Measurements from ENCODE around the gene MRPS11.

The MRPS11 gene

DNA sequence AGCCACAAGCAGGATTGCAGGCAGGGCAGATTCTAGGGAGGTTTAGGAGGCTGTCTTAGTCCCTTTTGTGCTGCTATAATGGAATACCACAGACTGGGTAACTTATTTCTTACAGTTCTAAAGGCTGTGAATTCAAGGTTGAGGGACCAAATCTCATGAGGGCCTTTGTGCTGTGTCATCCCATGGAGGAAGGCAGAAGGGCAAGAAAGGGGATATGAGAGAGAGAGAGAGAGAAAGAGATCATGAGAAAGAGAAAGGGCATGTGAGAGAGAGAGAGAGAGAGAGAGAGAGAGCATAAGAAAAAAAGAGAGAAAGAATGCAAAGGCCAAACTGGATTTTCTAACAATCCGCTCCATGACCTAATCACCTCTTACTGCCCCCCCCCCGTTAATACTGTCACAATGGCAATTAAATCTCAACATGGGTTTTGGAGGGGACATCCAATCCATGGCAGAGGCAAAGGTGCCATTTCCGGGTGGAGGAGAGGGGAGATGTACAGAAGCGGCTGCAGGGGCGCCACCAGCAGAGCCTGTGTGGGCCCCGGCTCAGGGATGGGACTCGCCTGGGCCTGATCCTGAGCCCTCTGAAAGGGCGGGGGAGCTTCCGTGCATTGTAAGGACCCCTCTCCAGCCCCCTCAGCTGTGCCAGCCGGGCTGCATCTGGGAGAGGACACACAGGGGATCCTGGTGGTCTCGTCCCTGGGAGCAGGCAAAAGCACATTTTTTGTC lies 20.5 kb downstream of the MRPS11 start:
- Histone ChIP-seq H3K4me3 (replicated peaks; ENCODE audit: insufficient read depth, low read length) (no peak overlapping the region), H3K27ac (replicated peaks) (no peak overlapping the region), H3K27me3 (ENCODE audit: insufficient read depth, poor library complexity, severe bottlenecking) (no peaks in the 10 kb centered on the region)
- no peak for TF ChIP-seq SPI1 (IDR thresholded peaks at IDR 0.05; ENCODE audit: borderline replicate concordance, low read depth)
- TF ChIP-seq REST (IDR thresholded peaks at IDR 0.05; ENCODE audit: insufficient replicate concordance, low read depth) = no peak
- DNase-seq (ENCODE audit: low read depth in 1 of 2, low spot score in 1 of 2) = no peak

GRCh38 chr15:88489321-88489720 lies 21.8 kb downstream of the MRPS11 start:
- DNase-seq (ENCODE audit: low read depth in 1 of 2, low spot score in 1 of 2) = no peak
- H3K4me3 ChIP-seq (replicated peaks; ENCODE audit: insufficient read depth, low read length) = no peak overlapping the region
- peak; percentile 78 for TF ChIP-seq REST (IDR thresholded peaks at IDR 0.05; ENCODE audit: insufficient replicate concordance, low read depth)
- no peak for TF ChIP-seq POLR2AphosphoS5 (IDR thresholded peaks at IDR 0.05; ENCODE audit: low read depth)
- H3K27ac ChIP-seq (replicated peaks) = no peak overlapping the region
- H3K27me3 ChIP-seq (ENCODE audit: insufficient read depth, poor library complexity, severe bottlenecking) = no peaks in the 10 kb centered on the region

DNA sequence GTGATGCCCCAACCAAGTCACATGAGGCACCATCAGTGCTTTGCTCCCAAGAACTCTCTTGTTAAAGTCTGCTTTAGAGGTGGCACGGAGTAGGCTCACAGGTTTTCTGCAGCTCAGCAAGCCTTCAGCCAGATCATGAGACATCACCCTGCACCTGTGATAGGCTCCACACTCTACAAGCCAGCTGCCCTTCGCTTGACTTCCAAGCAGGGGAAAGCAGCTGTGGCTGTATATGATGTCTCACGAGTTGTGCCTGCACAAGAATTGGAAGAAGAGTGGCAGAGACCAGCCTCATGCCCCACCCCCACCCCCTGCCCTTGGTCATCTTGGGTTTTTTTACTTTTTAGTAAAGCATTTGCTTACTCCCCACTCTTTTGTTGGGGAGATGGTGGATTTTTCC lies 22.5 kb downstream of the MRPS11 start:
- DNase-seq (ENCODE audit: low read depth in 1 of 2, low spot score in 1 of 2) = no peak
- Histone ChIP-seq H3K27me3 (ENCODE audit: insufficient read depth, poor library complexity, severe bottlenecking) (no peaks in the 10 kb centered on the region), H3K4me3 (replicated peaks; ENCODE audit: insufficient read depth, low read length) (no peak overlapping the region), H3K27ac (replicated peaks) (no peak overlapping the region)
- TF ChIP-seq, protein P1, sequence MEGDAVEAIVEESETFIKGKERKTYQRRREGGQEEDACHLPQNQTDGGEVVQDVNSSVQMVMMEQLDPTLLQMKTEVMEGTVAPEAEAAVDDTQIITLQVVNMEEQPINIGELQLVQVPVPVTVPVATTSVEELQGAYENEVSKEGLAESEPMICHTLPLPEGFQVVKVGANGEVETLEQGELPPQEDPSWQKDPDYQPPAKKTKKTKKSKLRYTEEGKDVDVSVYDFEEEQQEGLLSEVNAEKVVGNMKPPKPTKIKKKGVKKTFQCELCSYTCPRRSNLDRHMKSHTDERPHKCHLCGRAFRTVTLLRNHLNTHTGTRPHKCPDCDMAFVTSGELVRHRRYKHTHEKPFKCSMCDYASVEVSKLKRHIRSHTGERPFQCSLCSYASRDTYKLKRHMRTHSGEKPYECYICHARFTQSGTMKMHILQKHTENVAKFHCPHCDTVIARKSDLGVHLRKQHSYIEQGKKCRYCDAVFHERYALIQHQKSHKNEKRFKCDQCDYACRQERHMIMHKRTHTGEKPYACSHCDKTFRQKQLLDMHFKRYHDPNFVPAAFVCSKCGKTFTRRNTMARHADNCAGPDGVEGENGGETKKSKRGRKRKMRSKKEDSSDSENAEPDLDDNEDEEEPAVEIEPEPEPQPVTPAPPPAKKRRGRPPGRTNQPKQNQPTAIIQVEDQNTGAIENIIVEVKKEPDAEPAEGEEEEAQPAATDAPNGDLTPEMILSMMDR (IDR thresholded peaks at IDR 0.05; ENCODE audit: insufficient read depth, low read length) = no peak
- TF ChIP-seq POLR2AphosphoS5 (IDR thresholded peaks at IDR 0.05; ENCODE audit: low read depth) = no peak
- no peak for TF ChIP-seq SPI1 (IDR thresholded peaks at IDR 0.05; ENCODE audit: borderline replicate concordance, low read depth)
- no peak for TF ChIP-seq REST (IDR thresholded peaks at IDR 0.05; ENCODE audit: insufficient replicate concordance, low read depth)
- TF ChIP-seq GABPA (IDR thresholded peaks at IDR 0.05; ENCODE audit: low read depth) = no peak

- TF ChIP-seq, protein P1 (IDR thresholded peaks at IDR 0.05; ENCODE audit: insufficient read depth, low read length) = no peak
- no peak for TF ChIP-seq POLR2AphosphoS5 (IDR thresholded peaks at IDR 0.05; ENCODE audit: low read depth)
- H3K27me3 ChIP-seq (ENCODE audit: insufficient read depth, poor library complexity, severe bottlenecking) = no peaks in the 10 kb centered on the region
- no peak overlapping the region for H3K4me3 ChIP-seq (replicated peaks; ENCODE audit: insufficient read depth, low read length)
- DNase-seq (ENCODE audit: low read depth in 1 of 2, low spot score in 1 of 2) = no peak
- H3K27ac ChIP-seq (replicated peaks) = no peak overlapping the region
Observed at GRCh38 chr15:88491158-88491557, 23.6 kb downstream of the MRPS11 start.
